Kidney glomerular epithelial cell (primary cell): ENCODE measurements around the gene GRIN2D.

Experiments used
- DNase-seq: peaks from one replicate; lab custom pipeline; 2025; lab: John Stamatoyannopoulos, UW

The GRIN2D gene

DNA sequence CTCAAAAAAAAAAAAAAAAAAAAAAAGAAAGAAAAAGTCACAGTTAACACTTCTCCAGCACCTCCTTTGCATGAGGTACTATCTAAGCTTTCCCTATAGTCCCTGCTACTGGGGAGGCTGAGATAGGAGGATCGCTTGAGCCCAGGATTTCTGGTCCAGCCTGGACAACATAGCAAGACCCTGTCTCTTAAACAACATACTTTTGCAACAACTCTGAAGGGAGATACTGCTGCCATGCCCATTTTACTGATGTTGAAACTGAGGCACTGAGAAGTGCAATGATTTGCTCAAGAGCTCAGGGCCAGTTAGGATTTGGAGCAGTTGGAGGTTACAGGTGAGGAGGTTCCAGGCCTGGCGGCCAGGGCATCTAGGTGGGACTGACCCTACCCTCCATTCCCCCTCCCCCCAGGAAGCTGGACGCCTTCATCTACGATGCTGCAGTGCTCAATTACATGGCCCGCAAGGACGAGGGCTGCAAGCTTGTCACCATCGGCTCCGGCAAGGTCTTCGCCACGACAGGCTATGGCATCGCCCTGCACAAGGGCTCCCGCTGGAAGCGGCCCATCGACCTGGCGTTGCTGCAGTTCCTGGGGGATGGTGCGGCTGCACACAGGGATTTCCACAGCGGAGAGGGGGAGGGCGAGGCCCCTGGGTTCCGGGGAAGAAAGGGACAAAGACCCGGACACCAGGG is 48.0 kb downstream of the GRIN2D start:
- DNase-seq = no peak

DNA sequence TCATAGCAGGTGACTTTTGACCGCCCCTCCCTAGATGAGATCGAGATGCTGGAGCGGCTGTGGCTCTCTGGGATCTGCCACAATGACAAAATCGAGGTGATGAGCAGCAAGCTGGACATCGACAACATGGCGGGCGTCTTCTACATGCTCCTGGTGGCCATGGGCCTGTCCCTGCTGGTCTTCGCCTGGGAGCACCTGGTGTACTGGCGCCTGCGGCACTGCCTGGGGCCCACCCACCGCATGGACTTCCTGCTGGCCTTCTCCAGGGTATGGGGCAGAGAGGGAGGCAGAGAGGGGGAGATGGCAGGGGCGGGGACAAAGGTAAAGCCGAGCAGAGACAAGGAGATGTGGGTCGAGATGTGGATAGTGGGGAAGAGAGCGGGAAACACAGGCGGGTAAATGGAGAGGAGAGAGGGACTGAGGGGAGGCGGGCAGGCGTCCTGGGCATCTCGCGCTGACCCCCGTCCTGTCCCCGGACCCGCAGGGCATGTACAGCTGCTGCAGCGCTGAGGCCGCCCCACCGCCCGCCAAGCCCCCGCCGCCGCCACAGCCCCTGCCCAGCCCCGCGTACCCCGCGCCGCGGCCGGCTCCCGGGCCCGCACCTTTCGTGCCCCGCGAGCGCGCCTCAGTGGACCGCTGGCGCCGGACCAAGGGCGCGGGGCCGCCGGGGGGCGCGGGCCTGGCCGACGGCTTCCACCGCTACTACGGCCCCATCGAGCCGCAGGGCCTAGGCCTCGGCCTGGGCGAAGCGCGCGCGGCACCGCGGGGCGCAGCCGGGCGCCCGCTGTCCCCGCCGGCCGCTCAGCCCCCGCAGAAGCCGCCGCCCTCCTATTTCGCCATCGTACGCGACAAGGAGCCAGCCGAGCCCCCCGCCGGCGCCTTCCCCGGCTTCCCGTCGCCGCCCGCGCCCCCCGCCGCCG is 48.9 kb downstream of the GRIN2D start:
- no peak for DNase-seq

DNA sequence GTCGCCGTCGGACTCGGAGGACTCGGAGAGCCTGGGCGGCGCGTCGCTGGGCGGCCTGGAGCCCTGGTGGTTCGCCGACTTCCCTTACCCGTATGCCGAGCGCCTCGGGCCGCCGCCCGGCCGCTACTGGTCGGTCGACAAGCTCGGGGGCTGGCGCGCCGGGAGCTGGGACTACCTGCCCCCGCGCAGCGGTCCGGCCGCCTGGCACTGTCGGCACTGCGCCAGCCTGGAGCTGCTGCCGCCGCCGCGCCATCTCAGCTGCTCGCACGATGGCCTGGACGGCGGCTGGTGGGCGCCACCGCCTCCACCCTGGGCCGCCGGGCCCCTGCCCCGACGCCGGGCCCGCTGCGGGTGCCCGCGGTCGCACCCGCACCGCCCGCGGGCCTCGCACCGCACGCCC is 49.8 kb downstream of the GRIN2D start:
- no peak for DNase-seq
